ENCODE results near the gene MAP4K3.

DNA sequence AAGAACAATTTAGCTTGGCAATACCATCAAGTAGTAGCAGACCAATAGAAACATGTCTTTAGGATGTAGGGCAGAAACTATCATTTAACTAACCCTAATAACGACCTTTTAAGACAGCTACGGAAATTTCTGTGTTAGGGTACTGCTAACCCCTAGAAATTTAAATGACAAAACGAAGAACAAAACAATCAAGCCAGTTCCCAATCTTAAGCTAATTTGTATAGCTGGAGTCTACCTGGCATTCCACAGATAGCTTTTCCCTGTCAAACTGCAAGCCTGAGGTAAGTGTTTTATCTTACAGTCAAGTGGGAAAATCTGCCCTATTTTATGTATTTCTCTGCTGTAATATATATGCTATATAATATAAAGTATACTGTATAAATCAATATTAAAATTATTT is 155.7 kb downstream of the MAP4K3 start:
- TF ChIP-seq, protein P1, sequence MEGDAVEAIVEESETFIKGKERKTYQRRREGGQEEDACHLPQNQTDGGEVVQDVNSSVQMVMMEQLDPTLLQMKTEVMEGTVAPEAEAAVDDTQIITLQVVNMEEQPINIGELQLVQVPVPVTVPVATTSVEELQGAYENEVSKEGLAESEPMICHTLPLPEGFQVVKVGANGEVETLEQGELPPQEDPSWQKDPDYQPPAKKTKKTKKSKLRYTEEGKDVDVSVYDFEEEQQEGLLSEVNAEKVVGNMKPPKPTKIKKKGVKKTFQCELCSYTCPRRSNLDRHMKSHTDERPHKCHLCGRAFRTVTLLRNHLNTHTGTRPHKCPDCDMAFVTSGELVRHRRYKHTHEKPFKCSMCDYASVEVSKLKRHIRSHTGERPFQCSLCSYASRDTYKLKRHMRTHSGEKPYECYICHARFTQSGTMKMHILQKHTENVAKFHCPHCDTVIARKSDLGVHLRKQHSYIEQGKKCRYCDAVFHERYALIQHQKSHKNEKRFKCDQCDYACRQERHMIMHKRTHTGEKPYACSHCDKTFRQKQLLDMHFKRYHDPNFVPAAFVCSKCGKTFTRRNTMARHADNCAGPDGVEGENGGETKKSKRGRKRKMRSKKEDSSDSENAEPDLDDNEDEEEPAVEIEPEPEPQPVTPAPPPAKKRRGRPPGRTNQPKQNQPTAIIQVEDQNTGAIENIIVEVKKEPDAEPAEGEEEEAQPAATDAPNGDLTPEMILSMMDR (conservative IDR thresholded peaks at IDR 0.05; ENCODE audit: low read depth, low read length): no peak
- no peak for TF ChIP-seq EZH2 (IDR thresholded peaks at IDR 0.05; ENCODE audit: low read length, unreplicated experiment)

Data from PC-3 (cell line).